Peyer's patch (tissue), 4 donors: ENCODE data around the gene SHC2. TPM values are rescaled to one million over a fixed set of nuclear protein-coding genes. Genes with fewer than 3 reads are reported as not detected.
"Not testable (repeated sequence)": the region's sequence is repeated elsewhere in the genome, so short reads cannot be mapped to it uniquely, and the experiment has no call there.

Experiments
- DNase-seq, 3 donors: peaks; one replicate each; pipeline ENCODE4 v3.0.0-alpha.2; 2017 to 2019
- H3K27ac ChIP-seq, 4 donors: fragments of 200-600 bp; sonication (generic); one replicate each; pipeline ENCODE4 v1.5.1; 2016 to 2019
- H3K27me3 ChIP-seq, 2 donors: fragments of 200-600 bp; sonication (generic); one replicate each; pipeline ENCODE4 v1.5.1; 2019
- H3K36me3 ChIP-seq, 3 donors: fragments of 200-600 bp; sonication (generic); one replicate each; pipeline ENCODE4 v1.5.1; 2016 to 2019
- H3K4me1 ChIP-seq, 4 donors: fragments of 200-600 bp; sonication (generic); one replicate each; pipeline ENCODE4 v1.5.1; 2016 to 2019
- H3K4me3 ChIP-seq, 4 donors: fragments of 200-600 bp; sonication (generic); 1 replicate in 3 of 4; 2 replicates in 1 of 4; pipeline ENCODE4 v1.5.1; 2016 to 2019; ENCODE audit warnings: mild to moderate bottlenecking in 1 of 4
- H3K9me3 ChIP-seq, 4 donors: fragments of 200-600 bp; sonication (generic); one replicate each; pipeline ENCODE4 v1.5.1; 2016 to 2019; ENCODE audit warnings: mild to moderate bottlenecking in 1 of 4
- POLR2A ChIP-seq, 2 donors: fragments of 450-650 bp; IDR thresholded peaks; one replicate each; pipeline ENCODE4 v1.5.1; 2017; ENCODE audit warnings: antibody characterized with exemption in 2 of 2, mild to moderate bottlenecking in 2 of 2, moderate library complexity in 2 of 2
- total RNA-seq, 4 donors: library from RNA; depleted of rRNA; stranded (reverse); fragments of >200 nt; gene quantifications; one replicate each; pipeline ENCODE4 v1.1.0, GENCODE V29; 2016
- TF ChIP-seq, protein P1 (sequence below), 6 experiments: fragments of 450-650 bp in 4 of 6; fragments of 200-600 bp in 2 of 6; sonication (generic) in 1 of 6; IDR thresholded peaks; one replicate each; pipeline ENCODE4 v1.5.1; 2017 to 2019; ENCODE audit warnings: antibody characterized with exemption in 6 of 6, mild to moderate bottlenecking in 3 of 6, moderate library complexity in 1 of 6

The SHC2 gene
- total RNA-seq, 4 donors from 2014 or later = 9.5 to 33.0 (median 18.3) TPM

DNA sequence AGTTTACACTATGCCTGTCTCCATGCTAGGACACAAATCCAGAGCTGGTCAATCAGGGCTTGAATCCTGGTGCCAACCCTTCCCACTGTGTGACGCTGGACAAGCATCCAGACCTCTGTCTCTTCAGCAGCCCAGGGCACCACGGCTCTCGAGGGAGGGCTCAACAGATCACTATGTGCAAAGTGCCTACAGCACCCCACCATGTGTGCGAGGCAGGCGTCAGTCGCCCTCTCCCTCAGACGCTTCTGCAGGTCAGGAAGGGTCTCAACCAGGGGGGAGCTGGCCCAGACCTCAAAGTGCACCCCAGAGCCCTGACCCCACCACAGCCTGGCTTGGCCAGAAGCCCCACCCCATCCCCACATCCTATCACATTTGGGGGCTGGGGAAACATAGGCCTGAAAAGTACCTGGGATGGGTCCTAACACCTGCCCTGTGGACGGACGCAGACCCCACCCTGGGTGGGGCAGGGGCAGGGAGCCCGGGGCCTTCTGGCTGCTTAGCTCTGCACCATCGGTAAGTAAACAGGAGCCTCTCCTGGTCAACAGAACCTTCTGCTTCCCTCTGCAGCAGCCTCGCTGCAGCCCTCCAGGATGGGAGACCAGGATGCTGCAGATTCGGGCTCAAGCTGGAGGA is 49.0 kb downstream of the SHC2 start:
- Histone ChIP-seq H3K27ac (no peak overlapping the region), H3K4me3 (no peak overlapping the region), H3K4me1 (peaks cover 0 to 24% (median 12%) of the 10 kb centered on the region in 4 donors), H3K27me3 (peaks cover 0 to 21% of the 10 kb centered on the region in 2 donors), H3K36me3 (no peaks in the 10 kb centered on the region), H3K9me3 (no peaks in the 10 kb centered on the region)
- DNase-seq = no peak
- TF ChIP-seq, protein P1, sequence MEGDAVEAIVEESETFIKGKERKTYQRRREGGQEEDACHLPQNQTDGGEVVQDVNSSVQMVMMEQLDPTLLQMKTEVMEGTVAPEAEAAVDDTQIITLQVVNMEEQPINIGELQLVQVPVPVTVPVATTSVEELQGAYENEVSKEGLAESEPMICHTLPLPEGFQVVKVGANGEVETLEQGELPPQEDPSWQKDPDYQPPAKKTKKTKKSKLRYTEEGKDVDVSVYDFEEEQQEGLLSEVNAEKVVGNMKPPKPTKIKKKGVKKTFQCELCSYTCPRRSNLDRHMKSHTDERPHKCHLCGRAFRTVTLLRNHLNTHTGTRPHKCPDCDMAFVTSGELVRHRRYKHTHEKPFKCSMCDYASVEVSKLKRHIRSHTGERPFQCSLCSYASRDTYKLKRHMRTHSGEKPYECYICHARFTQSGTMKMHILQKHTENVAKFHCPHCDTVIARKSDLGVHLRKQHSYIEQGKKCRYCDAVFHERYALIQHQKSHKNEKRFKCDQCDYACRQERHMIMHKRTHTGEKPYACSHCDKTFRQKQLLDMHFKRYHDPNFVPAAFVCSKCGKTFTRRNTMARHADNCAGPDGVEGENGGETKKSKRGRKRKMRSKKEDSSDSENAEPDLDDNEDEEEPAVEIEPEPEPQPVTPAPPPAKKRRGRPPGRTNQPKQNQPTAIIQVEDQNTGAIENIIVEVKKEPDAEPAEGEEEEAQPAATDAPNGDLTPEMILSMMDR (IDR thresholded peaks at IDR 0.05) = no peak

DNA sequence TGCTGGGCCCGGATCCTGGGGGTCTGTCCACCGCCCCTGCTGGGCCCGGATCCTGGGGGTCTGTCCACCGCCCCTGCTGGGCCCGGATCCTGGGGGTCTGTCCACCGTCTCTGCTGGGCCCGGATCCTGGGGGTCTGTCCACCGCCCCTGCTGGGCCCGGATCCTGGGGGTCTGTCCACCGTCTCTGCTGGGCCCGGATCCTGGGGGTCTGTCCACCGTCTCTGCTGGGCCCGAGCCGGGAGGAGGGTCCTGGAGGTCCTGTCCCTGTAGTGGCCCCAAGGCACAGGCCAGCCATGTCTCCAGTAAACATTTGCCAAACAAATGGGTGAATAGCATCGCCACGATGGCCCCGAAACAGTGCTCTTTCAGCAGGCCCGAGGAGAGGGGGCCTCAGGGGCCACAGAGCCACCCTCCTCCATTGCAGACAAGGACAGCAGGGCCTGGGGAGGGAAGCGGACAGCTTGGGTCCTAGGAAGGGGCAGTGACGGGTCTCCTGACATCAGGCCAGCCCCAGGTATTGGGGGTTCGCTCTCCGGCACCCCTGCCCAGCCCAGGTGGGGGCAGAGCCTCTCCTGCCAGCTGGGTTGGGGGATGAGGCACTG is 49.6 kb downstream of the SHC2 start:
- Histone ChIP-seq H3K4me1 (peaks cover 0 to 24% (median 12%) of the 10 kb centered on the region in 4 donors), H3K27me3 (peaks cover 0 to 21% of the 10 kb centered on the region in 2 donors)
- DNase-seq, H3K27ac ChIP-seq, H3K9me3 ChIP-seq, H3K36me3 ChIP-seq, H3K4me3 ChIP-seq: not testable (repeated sequence)

- H3K4me1 ChIP-seq = peaks cover 0 to 26% (median 12%) of the 10 kb centered on the region in 4 donors
- H3K36me3 ChIP-seq = no peaks in the 10 kb centered on the region
- no peaks in the 10 kb centered on the region for H3K9me3 ChIP-seq
- TF ChIP-seq POLR2A (IDR thresholded peaks at IDR 0.05) = no peak
- TF ChIP-seq, protein P1 (IDR thresholded peaks at IDR 0.05) = no peak
- peaks cover 0 to 21% of the 10 kb centered on the region in 2 donors for H3K27me3 ChIP-seq
- peak in 1 of 3 donors; percentile 44 for DNase-seq
- no peak overlapping the region for H3K4me3 ChIP-seq
- no peak overlapping the region for H3K27ac ChIP-seq
Measured at GRCh38 chr19:410243-410781, 50.5 kb downstream of the SHC2 start.

- DNase-seq = peak in 2 of 3 donors; percentile 41 to 43
- Histone ChIP-seq H3K4me3 (peak overlapping the region; percentile 20 to 55 (median 53)), H3K36me3 (no peaks in the 10 kb centered on the region), H3K4me1 (peaks cover 0 to 31% (median 12%) of the 10 kb centered on the region in 4 donors), H3K9me3 (no peaks in the 10 kb centered on the region), H3K27ac (no peak overlapping the region), H3K27me3 (peaks cover 0 to 21% of the 10 kb centered on the region in 2 donors)
- no peak for TF ChIP-seq POLR2A (IDR thresholded peaks at IDR 0.05)
- TF ChIP-seq, protein P1 (IDR thresholded peaks at IDR 0.05) = no peak
Measured at GRCh38 chr19:409516-410242, 51.2 kb downstream of the SHC2 start.

- TF ChIP-seq POLR2A (IDR thresholded peaks at IDR 0.05) = no peak
- TF ChIP-seq, protein P1 (IDR thresholded peaks at IDR 0.05) = no peak
- no peak within 1 kb of the TSS for H3K27ac ChIP-seq
- H3K4me1 ChIP-seq = peaks cover 0 to 31% (median 12%) of the 10 kb centered on the region in 4 donors
- peak within 1 kb of the TSS; percentile 20 to 55 (median 53) for H3K4me3 ChIP-seq
- no peaks in the 10 kb centered on the region for H3K36me3 ChIP-seq
- peak in 2 of 3 donors; percentile 45 to 47 for DNase-seq
- peaks cover 0 to 21% of the 10 kb centered on the region in 2 donors for H3K27me3 ChIP-seq
- no peaks in the 10 kb centered on the region for H3K9me3 ChIP-seq
Measured at GRCh38 chr19:408902-409515, 51.8 kb downstream of the SHC2 start, which contains the start of gene C2CD4C. C2CD4C (minus strand) TSS chr19:409147; CDS start chr19:408361, 786 bp downstream.
